T-helper 17 cell (primary cell): ENCODE data around the gene UNC93A. TPM values are rescaled to one million over a fixed set of nuclear protein-coding genes. Genes with fewer than 3 reads are reported as not detected.
"Not testable (repeated sequence)": the region's sequence is repeated elsewhere in the genome, so short reads cannot be mapped to it uniquely, and the experiment has no call there.

ENCODE experiments used
- ATAC-seq: fragments of 150-1000 bp; cut with Tn5 transposase; 2 replicates; pipeline ENCODE4 v1.10.0; 2021; ENCODE audit warnings: mild to moderate bottlenecking, moderate library complexity
- DNase-seq, 3 donors: peaks; one replicate each; pipeline versions ENCODE4 v3.0.0 to v3.0.0-alpha.2; 2020 to 2021
- H3K9me3 ChIP-seq: one replicate; pipeline ENCODE4 v1.7.0; 2013; ENCODE audit warnings: low read length, mild to moderate bottlenecking; ENCODE audit not compliant: control insufficient read depth, poor library complexity, severe bottlenecking
- H3K27ac Mint-ChIP-seq: one replicate; pipeline ENCODE4 v1.8.0; 2022; ENCODE audit warnings: mild to moderate bottlenecking, moderate library complexity, mixed read lengths
- H3K27me3 Mint-ChIP-seq: one replicate; pipeline ENCODE4 v1.8.0; 2022; ENCODE audit warnings: mixed read lengths
- H3K36me3 Mint-ChIP-seq: one replicate; pipeline ENCODE4 v1.8.0; 2022; ENCODE audit warnings: low read depth, mixed read lengths
- H3K4me1 Mint-ChIP-seq: one replicate; pipeline ENCODE4 v1.8.0; 2022; ENCODE audit warnings: mild to moderate bottlenecking, mixed read lengths
- H3K4me3 Mint-ChIP-seq: one replicate; pipeline ENCODE4 v1.8.0; 2022; ENCODE audit warnings: mild to moderate bottlenecking, moderate library complexity, mixed read lengths
- total RNA-seq, 4 donors: library from RNA in 2 of 4; stranded (reverse) in 2 of 4; gene quantifications; one replicate each; pipeline ENCODE4 v1.2.3 and lab custom pipeline; 2022 to 2026

UNC93A gene
- total RNA-seq, 2 donors from 2014 or later: not detected

DNA sequence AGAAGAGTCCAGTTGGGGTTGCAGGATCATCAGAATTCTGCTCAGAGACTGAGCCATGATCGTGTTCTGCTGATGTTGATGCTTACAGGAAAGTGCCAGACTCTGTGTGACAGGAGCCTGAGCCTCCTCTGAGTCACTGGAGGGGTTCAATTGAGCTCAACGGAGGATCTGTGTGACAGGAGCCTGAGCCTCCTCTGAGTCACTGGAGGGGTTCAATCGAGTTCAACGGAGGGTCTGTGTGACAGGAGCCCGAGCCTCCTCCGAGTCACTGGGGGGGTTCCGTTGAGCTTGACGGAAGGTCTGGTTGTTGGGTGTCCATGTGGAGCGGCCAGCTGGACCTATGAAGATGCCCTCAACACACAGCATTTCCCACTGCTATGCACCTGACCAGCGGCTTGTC, 27.2 kb downstream of the UNC93A start:
- H3K4me1 Mint-ChIP-seq, H3K4me3 Mint-ChIP-seq: not testable (repeated sequence)

DNA sequence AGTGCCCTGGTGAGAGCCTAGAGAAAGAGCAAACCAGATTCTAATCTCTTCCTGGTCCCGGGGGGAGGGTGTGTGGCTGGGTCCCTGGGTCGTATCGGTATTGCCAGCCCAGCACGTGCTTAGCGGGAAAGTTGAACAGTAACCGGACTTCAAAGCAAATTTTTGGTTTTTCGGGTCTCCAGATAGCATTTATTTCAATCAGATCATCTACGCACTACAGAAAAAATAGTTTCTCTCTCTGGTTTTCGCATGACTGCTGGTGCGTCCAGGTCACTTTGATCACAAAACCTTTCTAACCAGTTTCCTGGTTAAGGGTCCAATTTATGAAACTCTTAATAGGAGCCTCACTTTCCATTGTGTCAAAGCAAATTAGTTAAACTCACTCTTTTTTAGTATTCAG, 27.7 kb downstream of the UNC93A start:
- not testable (repeated sequence) for H3K36me3 Mint-ChIP-seq, ATAC-seq, H3K9me3 ChIP-seq, H3K4me3 Mint-ChIP-seq, H3K4me1 Mint-ChIP-seq, H3K27ac Mint-ChIP-seq, DNase-seq
- peaks cover 37% of the 10 kb centered on the region for H3K27me3 Mint-ChIP-seq

More for the DNA sequence above, 27.2 kb downstream of the UNC93A start:
- not testable (repeated sequence) for DNase-seq, H3K9me3 ChIP-seq, H3K36me3 Mint-ChIP-seq, ATAC-seq, H3K27ac Mint-ChIP-seq
- H3K27me3 Mint-ChIP-seq: peaks cover 42% of the 10 kb centered on the region

DNA sequence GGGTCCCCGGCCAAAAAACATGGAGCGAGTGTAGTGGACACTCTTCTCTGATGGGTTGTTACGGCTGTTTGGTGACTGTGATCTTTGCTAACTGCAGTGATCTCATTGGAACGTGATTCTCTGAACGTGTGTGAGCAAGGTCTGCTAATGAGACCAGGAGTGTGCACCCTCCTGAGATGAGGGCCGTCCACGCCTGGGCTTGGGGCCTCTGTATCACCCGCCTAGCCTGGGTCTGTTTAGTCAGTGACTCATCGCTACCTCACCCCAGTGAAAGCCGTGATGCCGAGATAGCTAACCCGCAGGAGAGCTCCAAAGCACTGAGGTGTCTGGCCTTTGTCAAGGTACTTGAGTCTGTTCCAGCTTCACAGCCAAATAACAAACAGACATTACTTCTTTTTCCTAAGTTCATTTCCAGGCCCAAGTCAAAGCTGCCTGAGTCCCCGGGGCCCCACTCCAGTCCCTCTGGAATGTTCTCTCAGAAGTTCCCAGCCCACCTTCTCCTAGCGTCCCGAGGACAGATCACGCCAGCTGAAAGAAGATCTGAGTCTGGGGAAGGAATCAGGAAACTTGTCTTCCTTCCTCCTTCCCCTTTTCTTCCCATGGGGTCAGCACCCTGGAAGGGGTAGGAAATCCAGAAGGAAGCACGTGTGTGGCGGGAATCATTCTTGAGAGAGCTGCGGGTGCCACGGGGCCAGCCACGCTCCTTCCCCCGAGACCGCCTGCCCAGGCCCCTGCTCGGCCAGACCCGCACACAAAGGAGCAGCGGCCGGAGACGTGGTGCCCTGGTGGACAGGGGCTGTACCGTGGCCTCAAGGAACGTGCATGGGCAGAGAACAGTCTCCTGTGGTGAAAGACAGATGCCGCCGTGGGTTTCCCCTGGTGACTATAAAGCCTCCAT, 29.0 kb downstream of the UNC93A start:
- DNase-seq, H3K36me3 Mint-ChIP-seq, H3K27ac Mint-ChIP-seq, H3K4me3 Mint-ChIP-seq, ATAC-seq, H3K4me1 Mint-ChIP-seq, H3K9me3 ChIP-seq: not testable (repeated sequence)
- H3K27me3 Mint-ChIP-seq: peaks cover 34% of the 10 kb centered on the region

DNA sequence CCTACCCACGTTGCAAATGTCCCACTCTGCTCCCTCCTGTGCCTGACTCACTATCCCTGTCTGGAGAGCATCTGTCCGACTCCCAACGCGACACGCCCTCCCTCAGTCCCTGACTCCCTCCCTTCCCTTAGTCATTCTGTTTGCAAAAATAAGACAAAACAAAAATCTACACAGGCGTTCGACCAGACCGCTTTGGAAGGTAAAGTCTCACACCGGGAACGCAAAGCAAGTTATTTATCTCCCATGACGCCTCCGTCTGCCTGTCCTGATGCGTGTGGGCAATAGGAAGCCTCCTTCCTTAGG, 29.6 kb downstream of the UNC93A start:
- not testable (repeated sequence) for H3K27ac Mint-ChIP-seq, H3K4me3 Mint-ChIP-seq, DNase-seq, H3K9me3 ChIP-seq, H3K36me3 Mint-ChIP-seq, H3K4me1 Mint-ChIP-seq, ATAC-seq
- peaks cover 38% of the 10 kb centered on the region for H3K27me3 Mint-ChIP-seq

DNA sequence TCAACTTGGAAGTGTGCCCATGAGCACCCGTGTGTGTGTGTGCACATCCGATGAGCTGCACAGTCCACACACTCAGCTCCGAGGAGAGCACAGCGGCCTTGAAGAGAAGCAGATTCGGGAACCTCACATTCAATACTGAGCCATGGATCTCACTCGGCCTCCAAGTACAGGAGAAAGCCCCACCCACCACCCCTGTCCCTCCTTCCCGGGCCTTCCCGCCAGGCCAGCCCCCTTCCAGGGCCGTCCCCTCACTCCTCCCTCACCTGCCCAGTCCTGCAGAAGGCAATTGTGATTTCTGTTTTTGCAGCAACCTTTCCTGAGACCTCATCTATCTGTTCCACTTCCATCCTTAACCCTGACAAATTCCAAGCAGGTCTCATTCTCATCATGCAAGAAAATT, 30.1 kb downstream of the UNC93A start:
- H3K4me1 Mint-ChIP-seq, H3K27ac Mint-ChIP-seq, H3K36me3 Mint-ChIP-seq, H3K4me3 Mint-ChIP-seq, H3K9me3 ChIP-seq, DNase-seq, ATAC-seq: not testable (repeated sequence)
- H3K27me3 Mint-ChIP-seq: peaks cover 39% of the 10 kb centered on the region

DNA sequence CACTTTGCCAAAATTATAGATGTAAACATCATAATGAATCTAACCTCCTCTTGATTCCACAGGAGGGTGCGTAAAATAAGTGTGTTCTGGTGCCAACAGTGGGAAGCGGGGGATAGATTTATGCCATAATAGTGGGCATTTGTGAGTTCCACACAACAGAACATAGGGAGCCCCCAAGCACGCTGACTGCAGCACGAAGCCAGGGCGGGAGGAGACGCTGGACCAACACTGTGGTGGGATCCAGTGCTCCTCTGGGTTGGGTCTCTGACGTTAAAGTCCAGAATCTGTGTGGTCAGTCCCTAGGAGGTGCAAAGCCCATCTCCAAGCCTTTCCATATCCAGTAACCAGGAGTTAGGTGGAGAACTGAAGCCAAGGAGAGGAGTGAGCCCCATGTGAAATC, 32.0 kb downstream of the UNC93A start:
- Mint-ChIP-seq H3K36me3 (peaks cover 3% of the 10 kb centered on the region), H3K4me3 (no peak overlapping the region), H3K27ac (no peak overlapping the region), H3K27me3 (peaks cover 38% of the 10 kb centered on the region), H3K4me1 (peaks cover 3% of the 10 kb centered on the region)
- no peak for ATAC-seq
- no peak for DNase-seq
- no peaks in the 10 kb centered on the region for H3K9me3 ChIP-seq

DNA sequence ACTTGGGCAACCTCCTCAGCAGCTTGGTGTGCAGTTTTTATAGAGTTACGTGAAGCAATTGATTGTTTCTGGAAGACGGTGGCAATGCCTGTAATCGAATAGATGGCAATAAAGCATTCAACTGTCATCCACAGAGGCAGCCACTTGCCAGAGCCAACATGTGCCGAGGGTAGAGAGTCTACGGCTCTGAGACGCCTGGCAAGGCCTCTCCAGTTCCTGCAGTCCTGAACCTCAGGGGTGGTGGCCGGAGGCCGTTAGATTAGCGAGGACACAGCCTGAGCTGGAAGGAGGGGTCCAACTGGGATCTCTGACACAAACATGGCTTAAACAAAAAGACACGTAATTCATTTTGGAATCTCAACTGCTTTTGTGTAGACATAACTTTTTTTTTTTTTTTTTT, 33.0 kb downstream of the UNC93A start:
- Mint-ChIP-seq H3K4me3 (no peak overlapping the region), H3K27ac (no peak overlapping the region), H3K4me1 (peaks cover 3% of the 10 kb centered on the region), H3K36me3 (peaks cover 3% of the 10 kb centered on the region), H3K27me3 (peaks cover 39% of the 10 kb centered on the region)
- ATAC-seq (no peak), DNase-seq (no peak)
- no peaks in the 10 kb centered on the region for H3K9me3 ChIP-seq

DNA sequence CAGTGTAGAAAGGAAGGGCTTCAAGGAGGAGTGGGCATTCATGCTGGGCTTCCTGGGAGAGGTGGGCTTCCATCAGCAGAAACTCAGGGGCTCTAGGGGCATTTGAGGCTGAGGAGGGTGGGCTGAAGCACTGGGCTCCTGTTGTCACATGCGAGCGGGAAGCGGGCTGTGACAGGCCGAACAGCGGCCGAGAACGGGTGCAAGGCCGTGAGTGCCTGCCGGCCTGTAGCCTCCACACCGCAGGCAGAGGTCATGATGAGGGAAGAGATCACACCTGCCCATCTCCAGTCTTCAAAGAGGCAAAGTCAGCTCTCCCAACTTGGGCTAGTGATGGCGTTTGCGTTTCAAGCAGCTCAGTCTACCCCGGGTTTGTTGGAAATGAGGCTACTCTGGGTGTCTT, 34.7 kb downstream of the UNC93A start:
- DNase-seq (no peak), ATAC-seq (no peak)
- H3K9me3 ChIP-seq: no peaks in the 10 kb centered on the region
- Mint-ChIP-seq H3K4me1 (peaks cover 3% of the 10 kb centered on the region), H3K4me3 (no peak overlapping the region), H3K27ac (no peak overlapping the region), H3K36me3 (peaks cover 3% of the 10 kb centered on the region), H3K27me3 (peaks cover 39% of the 10 kb centered on the region)

DNA sequence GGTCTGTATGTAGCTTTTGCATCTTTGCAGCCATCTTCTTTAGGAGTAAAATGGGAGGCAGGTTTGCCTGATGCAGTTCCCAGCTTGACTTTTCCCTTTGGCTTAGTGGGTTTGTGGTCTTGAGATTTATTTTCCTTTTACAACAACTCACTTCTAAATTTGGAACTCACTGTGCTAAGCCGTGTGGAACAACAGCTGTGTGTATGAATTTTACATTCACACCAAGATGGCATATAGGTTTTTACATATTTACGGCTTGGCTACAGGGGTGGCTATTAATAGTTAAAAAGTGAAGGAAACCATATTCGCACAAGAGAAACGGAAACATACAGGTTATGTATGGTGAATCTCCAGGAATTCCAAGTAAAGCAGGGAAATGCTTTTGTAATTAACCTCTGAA, 36.3 kb downstream of the UNC93A start:
- DNase-seq (no peak), ATAC-seq (no peak)
- H3K4me1 Mint-ChIP-seq: no peaks in the 10 kb centered on the region
- H3K27me3 Mint-ChIP-seq: peaks cover 39% of the 10 kb centered on the region
- H3K27ac Mint-ChIP-seq: no peak overlapping the region
- no peaks in the 10 kb centered on the region for H3K9me3 ChIP-seq
- H3K36me3 Mint-ChIP-seq: no peaks in the 10 kb centered on the region
- no peak overlapping the region for H3K4me3 Mint-ChIP-seq

DNA sequence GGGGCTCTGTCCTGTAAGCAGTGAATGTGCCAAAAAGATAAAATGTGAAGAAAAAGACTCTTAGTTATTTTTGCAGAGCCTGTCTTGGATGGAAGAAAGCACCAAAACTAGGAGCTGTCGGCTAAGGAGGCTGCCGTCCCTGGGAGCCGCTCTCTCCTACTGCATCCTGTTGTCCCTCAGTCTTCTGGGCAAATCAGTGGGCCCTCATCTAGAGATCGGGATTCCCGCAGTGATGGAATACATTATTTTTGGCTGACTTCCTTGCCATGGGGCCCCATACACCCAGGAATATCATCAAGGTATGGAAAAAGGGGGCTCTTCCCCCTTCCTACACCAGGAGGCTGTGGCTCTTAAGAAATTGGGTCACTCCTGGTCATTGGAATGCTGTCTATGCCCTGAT, 37.0 kb downstream of the UNC93A start:
- H3K4me3 Mint-ChIP-seq: no peak overlapping the region
- no peak overlapping the region for H3K27ac Mint-ChIP-seq

DNA sequence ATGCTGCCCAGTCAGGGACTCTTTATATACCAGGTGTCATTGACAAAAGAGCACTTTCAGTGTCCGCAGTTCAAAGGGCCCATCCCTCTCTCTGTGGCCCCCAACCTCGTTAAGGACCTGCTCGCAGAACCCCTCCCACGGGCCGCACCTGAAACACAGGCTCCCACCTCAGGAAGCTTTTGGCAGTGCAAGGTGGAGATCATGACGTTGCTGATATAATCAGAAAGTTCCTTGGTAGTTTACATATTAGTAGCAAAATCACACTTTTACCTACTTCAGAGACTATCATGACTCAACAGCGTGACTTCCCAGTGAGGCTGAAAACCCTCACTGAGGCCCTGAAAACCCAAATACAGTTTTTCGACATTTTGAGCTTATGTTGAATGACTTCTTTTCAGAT, 37.9 kb downstream of the UNC93A start:
- peaks cover 30% of the 10 kb centered on the region for H3K27me3 Mint-ChIP-seq
- H3K36me3 Mint-ChIP-seq: no peaks in the 10 kb centered on the region
- no peaks in the 10 kb centered on the region for H3K4me1 Mint-ChIP-seq
- H3K4me3 Mint-ChIP-seq: no peak overlapping the region
- no peak overlapping the region for H3K27ac Mint-ChIP-seq
- no peaks in the 10 kb centered on the region for H3K9me3 ChIP-seq
- DNase-seq (no peak), ATAC-seq (no peak)

More for the DNA sequence above, 37.0 kb downstream of the UNC93A start:
- ATAC-seq (no peak), DNase-seq (no peak)
- no peaks in the 10 kb centered on the region for H3K36me3 Mint-ChIP-seq
- H3K9me3 ChIP-seq: no peaks in the 10 kb centered on the region
- no peaks in the 10 kb centered on the region for H3K4me1 Mint-ChIP-seq
- peaks cover 32% of the 10 kb centered on the region for H3K27me3 Mint-ChIP-seq

DNA sequence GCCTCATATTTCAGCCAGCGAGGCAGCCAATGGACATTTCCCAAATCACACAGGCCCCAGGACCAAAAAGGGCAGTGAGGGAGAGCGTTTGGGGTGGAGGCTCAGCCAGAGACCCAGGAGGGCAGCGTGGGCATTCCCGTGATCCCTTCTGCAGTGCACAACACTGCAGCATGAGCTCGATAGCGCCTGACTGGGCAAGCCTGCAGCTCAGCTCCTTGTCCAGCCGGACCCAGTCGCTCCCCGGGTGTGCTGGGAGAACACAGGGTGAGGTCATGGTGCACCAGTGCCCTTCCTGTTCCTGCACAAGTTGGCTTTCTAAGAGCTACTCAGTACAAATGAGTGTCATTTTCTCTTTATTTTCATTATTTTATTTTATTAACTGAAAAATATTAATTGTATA, 39.6 kb downstream of the UNC93A start:
- ATAC-seq: no peak
- H3K4me1 Mint-ChIP-seq: no peaks in the 10 kb centered on the region
- peaks cover 21% of the 10 kb centered on the region for H3K27me3 Mint-ChIP-seq
- no peak overlapping the region for H3K27ac Mint-ChIP-seq
- no peaks in the 10 kb centered on the region for H3K36me3 Mint-ChIP-seq
- H3K9me3 ChIP-seq: no peaks in the 10 kb centered on the region
- no peak overlapping the region for H3K4me3 Mint-ChIP-seq
- DNase-seq: no peak

DNA sequence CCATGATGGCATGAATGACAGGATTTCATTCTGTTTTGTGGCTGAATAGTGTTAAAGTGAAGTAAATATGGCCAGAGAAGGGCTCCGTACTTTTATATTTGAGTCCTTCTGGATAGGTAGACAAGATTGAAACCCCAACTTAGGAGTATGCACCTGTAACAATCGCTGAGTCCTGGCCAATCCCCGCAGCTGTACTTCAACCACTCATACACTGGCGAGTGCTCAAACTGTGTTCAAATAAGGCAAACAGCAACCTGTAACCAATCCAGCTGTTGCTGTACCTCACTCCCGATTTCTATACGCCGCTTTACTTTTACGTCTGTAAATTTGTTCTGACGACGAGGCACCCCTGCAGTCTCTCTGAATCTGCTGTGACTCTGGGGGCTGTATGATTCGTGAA, 40.5 kb downstream of the UNC93A start:
- no peaks in the 10 kb centered on the region for H3K9me3 ChIP-seq
- ATAC-seq: no peak
- Mint-ChIP-seq H3K36me3 (no peaks in the 10 kb centered on the region), H3K27ac (no peak overlapping the region), H3K4me3 (no peak overlapping the region), H3K4me1 (no peaks in the 10 kb centered on the region), H3K27me3 (peaks cover 18% of the 10 kb centered on the region)
- no peak for DNase-seq
